NCI-H2107 treated with DMSO at 0.1 percent for 48 hours (cell line): ENCODE measurements around the gene DRAP1.

Source experiments
- DNase-seq: peaks from one replicate; lab custom pipeline; 2025; ENCODE audit not compliant: unreplicated experiment; lab: John Stamatoyannopoulos, UW

Gene DRAP1

DNA sequence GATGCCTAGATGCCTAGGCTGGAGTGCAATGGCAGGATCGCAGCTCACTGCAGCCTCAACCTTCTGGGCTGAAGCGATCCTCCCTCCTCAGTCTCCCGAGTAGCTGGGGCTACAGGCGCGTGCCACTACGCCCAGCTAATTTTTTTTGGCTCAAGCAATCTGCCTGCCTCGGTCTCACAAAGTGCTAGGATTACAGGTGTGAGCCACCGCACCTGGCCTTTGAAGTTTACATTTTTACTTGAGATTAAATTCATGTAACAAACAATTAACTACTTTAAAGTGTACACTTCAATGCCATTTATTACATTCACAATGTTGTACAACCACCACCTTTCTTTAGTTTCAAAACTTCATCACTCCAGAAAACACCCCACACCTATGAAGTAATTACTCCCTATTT lies 15.5 kb upstream of the DRAP1 start:
- no peak for DNase-seq

DNA sequence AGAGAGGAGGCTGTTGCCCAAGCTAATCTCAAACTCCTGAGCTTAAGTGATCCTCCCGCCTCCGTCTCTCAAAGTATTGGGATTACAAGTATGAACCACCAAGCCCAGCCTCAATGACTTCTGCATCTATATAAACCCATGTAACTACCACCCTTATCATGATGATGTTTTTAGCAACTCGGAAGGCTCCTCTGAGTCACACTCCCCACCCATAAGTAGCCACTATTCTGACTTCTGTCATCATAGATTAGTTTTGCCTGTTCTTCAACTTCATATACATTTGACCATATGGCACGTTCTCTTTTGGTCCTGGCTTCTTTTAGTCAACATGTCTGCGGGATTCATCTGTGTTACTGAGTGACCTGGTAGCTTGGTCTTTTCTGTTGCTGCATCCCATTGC lies 12.6 kb upstream of the DRAP1 start:
- DNase-seq, result no peak

DNA sequence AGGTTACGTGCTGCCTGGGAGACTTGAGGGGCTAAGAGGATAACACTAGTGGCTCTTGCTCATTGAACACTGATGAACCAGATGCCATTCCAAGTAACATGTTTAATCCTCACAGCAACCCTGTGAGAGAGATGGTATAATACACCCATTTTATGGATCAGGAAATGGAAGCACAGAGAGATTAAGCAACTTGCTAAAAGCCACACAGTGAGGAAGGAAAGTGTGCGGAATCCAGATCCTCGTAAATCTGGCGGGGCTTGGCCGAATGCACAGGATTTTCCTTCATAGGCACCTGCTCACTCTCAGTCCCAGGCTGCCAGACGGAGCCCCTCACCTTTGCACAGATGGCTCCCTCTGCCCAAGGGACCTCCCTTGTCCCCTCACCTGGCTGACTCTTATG lies 11.3 kb upstream of the DRAP1 start:
- no peak for DNase-seq

DNA sequence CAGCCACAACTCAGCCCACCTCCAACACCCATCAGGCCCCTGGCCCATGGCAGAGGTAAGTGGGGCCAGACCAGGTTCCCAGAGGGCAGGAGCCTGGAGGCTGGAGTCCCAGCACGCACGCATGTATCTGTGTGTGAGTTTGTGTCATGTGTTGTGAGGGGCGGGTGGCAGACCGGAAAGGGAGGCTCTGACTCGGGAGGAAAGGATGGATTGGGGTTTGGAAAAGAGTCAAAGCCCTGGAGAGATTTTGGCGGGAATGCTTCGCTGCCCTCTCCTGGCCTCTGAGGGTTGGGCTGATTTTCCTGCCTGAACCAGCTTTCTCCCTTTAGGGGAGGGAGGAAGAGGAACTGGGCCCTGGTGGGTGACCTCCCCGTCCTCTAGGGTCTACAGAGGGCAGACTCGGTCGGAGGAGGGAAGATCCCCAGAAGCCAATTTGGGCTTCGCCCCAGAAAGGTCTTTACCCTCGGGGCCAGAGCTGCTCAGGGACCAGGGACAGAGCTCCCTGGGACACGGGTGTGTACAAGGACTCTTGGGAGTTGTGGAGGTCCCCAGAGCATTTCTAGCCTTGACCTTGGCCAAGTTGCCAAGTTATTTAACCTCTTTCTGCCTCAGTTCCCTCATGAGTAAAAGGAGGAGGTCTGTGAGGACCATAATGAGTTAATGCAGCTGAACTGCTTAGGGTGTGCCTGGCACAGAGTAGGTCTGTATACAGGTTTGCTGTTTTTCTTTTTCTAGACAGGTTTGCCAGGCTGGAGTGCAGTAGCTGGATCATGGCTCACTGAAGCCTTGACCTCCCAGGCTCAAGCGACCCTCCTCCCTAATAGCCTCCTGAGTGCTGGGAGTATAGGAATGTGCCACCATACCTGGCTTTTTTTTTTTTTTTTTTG lies 7.3 kb upstream of the DRAP1 start:
- peak; percentile 39 for DNase-seq

DNA sequence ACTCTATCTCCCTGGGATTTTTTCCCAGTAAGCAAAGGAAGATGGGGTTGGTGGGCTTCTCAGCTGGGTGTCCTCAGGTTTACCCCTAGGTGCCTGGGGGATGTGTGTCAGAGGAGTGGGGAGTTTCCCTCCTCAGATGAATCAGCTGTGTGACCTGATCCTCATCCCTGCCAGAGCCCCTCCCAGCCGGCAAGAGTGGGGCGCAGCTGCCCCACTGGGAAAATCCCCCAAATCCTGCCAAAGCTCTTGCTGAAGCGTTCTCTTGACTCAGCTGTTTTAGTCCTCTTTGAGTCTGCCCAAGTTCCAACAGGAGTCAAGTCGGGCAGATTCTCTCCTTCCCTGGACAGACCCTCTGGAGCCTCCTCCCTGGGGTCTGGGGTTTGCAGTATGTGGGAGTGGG lies 6.4 kb upstream of the DRAP1 start:
- DNase-seq, result no peak

DNA sequence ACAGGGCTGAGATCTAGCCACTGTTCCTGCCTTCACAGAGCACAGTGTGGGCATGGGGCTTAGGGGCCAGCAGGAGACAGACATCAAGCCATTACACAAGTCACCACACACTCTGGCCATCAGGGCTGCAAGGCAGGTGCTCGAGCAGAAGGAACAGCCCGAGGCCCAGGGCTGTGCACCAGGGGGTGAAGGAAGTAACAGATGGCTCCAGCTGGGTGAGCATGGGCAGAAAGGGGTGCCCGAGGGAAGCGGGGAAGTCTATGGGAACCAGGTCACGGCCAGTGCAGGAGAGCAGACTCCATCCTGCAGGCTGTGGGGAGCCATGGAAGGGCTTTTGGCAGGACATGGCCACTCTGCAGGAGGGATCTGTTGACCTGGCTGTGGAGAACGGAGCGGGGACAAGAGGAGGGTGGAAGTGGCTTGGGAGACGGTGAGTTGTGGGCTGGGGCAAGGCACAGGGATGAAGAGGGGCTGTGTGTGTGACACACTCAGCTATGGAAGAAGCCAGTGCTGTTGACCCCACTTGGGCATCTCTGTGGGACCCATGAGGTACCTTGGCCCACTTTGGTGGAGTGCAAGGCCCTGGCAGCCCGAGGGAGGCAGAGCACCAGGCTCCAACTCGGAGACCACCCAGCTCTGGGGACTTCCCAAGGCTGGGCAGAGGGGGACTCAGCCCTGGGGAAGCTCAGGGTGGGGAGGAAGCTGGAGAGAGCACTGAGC lies 4.0 kb upstream of the DRAP1 start:
- no peak for DNase-seq

DNA sequence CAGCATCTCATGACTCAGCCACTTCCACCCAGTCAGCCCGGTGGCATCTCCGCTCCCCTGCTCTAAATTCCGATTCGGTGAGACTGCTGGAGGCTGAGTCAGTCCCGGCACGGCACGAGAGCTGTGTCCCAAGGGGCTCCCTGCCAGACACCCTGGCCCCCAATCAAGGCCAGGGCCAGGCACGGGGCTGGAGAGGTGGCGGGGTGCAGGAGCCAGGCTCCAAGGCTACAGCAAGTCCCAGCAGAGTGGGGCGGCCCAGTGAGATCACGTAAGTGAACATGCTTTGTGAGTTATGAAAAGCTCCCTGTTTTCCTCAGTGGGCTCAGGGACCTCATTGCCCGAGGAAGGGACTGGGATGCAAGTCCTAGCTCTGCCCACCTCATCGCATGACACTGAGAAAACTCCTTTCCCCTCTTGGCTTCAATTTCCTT lies 3.4 kb upstream of the DRAP1 start:
- DNase-seq, result no peak

DNA sequence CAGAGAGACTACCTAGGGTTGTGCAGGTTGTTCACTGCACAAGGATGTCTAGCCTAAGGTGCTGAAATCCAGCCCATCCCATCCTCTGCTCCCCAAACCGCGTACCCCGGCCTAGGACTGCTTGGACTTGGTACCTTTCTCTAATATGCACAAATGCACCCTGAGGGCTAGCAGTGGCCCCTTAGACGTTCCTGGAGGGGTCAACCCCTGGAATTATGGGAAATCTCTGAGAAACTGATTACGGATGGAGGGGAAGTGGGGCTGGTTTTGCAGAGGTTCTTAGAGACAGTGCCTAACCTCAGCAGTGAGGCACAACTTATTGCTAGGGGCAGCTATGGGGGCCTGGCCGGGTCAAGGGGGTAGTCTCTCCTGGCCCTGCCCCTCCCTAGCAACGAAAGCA lies 2.8 kb upstream of the DRAP1 start:
- no peak for DNase-seq

DNA sequence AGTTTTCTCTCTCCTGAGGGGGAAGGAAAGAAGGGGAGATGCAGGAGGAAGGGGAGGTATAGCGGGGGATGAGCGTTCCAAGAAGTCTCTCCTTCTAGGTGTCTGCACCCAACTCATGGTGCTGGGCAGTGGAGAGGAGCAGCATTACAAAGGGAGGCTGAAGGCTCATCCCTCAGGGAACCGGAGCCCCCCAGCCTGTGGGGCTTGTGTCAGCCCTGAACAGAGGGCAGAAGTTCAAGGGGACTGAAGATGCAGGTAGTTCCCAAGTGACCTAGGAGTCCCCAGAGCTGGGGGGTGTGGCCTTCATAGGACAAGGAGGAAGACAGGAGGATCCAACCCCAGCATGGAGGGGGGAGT lies 2.2 kb upstream of the DRAP1 start:
- no peak for DNase-seq

DNA sequence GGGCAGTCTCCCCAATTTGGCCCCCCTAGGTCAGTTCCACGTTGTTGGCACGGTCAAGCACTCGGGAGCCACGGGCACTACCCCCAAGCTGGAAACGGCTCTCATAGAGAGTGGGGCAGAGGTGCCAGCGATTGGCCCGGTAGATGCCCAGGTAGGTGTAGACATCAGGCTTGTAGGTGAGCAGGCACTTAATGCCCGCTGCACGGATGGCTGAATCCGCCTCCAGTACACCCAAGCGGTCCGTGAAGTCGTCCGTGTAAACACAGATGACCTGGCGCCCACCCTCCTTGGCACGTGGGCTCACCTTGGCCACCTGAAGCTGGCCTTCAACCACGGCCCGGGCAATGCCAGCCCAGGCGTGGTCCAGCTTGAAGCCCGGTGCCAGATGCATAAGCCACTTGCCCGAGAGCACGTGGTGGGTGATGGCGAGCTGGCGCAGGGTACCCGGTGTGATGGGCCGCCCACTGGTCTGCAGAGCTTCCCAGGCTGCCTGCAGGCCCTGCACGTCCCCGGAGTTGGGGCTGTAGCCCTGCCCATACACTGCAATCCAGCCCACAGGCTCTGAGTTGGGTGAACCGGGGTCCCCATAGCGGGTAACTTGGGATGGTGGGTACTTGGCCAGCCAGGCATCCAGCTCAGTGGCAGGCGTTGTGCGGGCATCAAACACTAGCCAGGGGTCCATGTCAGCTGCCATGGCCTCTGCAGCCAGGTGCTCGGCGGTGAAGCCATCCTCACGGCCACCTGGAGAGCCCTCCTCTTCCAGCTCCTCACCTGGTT lies 1.6 kb upstream of the DRAP1 start:
- DNase-seq, result no peak

DNA sequence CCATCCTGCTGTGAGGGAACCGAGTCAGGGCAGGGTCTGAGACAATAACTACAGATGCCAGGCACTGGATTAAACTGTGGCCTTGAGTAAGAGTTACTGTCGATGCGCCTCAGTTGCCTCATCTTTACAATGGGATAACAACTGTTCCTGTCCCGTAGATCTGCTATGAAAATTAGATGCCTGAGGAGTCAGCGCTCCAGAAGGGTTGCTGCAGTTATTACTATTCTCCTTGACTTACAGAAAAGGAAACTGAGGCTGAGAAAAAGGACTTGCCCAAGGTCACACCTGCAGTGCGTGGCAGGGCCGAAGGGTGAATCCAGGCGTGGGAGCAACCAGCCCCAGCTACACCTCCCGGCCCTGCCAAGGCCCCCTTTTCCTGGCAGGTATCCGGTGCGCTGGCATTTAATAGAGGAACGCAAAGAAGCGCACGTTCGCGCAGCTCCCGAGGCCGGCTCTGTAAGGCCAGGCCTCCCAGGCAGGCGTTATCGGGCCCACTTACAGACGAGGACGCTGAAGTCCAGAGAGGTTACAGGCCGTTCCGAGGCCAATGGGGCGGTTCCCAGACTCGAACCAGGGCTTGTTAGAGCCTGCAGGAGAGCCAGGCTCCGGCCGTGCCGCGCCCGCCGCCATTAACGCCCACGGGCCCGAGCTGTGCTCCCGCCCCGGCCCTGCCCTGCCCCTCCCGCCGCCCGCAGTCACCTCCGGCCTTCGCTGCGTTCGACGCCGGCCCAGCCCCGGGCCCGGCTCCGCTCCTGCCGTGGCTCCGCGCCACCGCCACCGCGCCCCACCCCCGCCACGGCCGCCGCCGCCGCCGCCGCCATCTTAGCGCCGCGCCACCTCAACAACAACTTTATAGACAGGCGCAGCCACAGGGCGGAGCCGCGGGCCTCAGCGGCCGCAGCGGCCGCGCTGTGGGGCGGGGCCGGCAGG lies 750 bp upstream of the DRAP1 start, which contains the start of gene C11orf68:
Gene C11orf68 (minus strand): TSS at position 852 of the 930 bp plus-strand sequence. CDS start 31 bp downstream, at position 821.
- DNase-seq, result no peak

DNA sequence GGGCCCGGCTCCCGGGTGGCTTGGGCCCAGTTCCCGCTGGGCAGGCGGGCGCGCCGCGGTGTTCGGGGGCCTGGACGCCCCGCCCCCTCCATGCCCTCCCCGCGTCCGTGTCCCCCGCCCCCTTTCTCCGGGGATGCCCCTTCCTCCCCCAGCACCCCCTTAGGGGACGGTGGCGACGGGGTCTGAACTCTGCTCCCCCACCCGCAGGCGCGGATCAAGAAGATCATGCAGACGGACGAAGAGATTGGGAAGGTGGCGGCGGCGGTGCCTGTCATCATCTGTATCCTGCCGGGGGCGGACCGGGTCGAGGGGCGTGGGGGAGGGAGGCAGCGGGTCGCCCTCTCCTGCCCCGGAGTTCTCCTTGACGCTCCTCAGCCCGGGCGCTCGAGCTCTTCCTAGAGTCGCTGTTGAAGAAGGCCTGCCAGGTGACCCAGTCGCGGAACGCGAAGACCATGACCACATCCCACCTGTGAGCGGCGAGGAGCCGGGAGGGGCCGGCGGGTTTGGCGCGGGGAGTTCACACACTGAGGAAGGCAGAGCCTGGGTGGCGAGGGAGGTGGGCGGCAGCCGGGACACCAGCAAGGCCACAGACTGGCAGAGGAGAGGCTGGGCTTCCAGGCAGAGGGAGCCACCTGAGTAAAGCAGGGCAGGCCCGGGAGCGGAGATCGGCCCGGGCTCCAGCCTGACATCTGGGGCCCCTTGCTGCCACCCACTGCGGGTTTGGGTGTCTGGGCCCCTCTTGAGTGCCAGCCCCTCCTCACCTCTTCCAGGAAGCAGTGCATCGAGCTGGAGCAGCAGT lies 546 bp downstream of the DRAP1 start:
- no peak for DNase-seq

DNA sequence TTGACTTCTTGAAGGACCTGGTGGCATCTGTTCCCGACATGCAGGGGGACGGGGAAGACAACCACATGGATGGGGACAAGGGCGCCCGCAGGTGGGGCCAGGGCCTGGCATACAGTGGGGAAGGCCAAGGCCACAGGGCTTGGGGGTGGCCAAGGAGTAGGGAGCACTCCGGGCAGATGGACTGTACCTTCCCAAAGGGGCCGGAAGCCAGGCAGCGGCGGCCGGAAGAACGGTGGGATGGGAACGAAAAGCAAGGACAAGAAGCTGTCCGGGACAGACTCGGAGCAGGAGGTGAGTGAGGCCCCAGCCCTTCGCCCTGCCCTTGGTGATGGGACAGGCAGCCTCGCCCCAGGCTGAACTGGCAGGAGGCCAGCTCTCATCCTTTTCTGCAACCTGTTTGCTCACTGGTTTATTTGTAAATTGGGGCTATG lies 1.2 kb downstream of the DRAP1 start:
- DNase-seq, result no peak

DNA sequence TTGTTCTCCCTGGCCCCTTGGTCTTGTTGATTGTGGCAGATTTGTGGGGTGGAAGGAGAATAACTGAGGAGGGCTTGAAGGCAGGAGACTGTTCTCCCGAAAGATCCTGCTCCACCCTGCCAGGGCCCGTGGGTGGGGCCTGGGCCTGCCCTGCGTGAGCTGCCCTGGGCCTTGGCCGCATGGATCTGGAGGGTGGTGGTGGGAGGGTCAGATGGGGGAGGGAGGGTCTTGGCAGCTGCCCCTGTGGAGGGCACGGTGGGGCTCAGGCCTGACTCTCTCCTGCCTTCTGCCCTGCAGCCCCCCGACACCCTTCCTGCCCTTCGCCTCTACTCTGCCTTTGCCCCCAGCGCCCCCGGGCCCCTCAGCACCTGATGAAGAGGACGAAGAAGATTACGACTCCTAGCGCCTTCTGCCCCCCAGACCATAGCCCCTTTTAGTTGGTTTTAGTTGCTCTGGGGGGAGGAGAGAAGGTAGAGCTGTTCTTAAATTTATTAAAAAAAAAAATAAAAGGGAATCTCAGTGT lies 1.9 kb downstream of the DRAP1 start:
- no peak for DNase-seq

DNA sequence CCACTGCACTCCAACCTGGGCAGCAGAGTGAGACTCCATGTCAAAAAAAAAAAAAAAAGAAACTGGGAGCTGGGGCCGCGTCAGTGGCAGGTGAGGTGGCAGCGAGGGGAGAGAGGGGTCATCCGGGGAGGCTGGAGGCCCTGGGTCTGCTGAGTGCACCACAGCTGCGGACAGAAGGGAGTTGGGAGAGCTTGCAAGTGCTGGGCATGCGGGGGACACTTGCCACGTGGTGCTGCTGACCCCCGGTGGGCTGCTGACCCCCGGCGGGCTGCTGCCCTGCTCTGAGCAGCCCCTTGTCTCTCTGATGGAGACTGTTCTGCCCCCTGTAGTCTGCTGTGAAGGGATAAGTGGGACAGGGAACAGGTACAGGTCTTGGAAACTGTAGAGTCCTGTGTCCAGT lies 2.6 kb downstream of the DRAP1 start:
- no peak for DNase-seq

DNA sequence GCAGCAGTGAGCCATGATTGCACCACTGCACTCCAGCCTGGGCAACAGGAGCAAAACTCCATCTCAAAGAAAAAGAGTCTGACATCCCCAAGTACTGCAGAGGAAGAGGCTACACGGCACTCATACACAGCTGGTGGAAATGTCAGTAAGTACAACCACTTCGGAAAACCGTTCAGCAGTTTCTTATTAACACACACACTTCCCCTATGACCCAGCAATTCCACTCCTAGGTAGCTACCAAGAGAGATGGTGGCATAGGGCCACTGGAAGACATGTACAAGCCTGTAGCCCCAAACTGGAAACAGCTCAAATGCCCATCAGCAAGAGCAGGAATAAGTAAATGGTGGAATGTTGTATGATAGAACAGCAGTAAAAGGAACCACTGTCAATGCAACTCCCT lies 3.3 kb downstream of the DRAP1 start:
- no peak for DNase-seq

DNA sequence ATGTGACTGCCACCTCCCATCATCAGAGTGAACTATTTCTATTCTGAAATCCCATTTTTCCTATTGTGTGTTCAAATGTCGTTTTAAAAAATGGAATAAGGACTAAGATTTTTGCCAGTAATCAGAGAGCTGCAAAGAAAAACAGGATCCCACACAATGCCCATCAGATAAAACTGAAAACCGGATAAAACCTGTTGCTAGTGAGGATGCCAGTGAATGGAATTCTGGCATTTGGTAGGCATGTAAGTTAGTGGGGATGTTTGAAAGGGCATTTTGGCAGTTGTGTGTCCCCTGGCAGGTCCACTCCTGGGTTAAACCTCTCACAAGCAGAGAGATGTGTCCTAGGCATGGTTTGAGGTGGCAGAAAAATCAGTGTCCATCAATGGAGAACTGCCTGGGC lies 6.2 kb downstream of the DRAP1 start:
- no peak for DNase-seq

DNA sequence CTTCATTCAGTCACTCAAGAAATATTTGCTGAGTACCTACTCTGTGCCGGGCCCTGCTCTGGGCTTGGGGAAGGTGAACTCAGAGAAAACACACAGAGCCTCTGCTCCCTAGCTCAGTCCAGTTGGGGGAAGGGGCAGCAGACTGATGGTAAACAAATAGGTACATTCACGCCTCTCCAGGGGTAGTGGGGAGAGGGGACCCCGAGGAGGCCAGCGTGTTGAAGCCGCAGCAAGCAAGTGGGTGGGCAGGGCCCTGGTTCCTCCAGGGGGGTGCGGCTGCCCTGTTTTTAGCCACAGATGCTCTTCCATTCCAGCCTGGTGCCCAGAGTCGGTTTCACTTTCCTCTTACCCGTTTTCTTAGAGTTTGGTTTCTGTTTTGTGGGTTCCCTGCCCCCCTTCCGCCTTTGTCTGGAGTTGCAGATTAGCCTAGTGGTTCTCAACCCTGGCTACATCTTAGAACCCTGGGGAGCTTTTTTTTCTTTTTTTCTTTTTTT lies 8.7 kb downstream of the DRAP1 start:
- no peak for DNase-seq

DNA sequence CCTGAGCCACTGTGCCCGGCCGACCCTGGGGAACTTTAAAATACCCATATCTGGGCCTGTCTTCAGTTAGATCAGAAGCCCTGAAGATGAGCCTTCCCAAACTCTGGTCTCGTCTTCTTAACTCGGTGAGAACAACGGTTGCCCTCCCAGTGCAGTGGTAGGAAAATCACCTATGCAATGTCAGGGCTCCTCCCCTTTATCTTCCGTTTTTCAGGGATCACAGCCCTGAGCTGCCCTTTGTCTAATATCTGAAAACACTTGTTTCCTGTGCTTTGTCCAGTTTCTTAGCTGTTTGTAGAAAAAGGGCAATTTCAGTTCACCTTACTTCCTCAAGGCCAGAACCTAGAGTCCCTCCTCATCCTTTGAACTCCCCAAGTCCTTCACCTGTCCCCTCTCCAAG lies 9.4 kb downstream of the DRAP1 start:
- DNase-seq, result no peak
